IMR-90 (cell line): ENCODE data around the gene DLL3.
A peak's percentile ranks its signal among the peaks of the same experiment; 100 is the strongest.

Experiments used
- BHLHE40 ChIP-seq: fragments of 150-350 bp; IDR thresholded peaks from 2 replicates; pipeline ENCODE4 v1.6.1; 2016; ENCODE audit warnings: mild to moderate bottlenecking, low read depth, low read length
- CTCF ChIP-seq: conservative IDR thresholded peaks from 2 replicates; pipeline ENCODE4 v1.5.1; 2012; ENCODE audit warnings: mild to moderate bottlenecking, low read depth, low read length, improper control_type of control experiment
- FOS ChIP-seq: fragments of 150-350 bp; IDR thresholded peaks from 2 replicates; pipeline ENCODE4 v1.6.1; 2016; ENCODE audit warnings: low read depth, low read length
- MAFK ChIP-seq: IDR thresholded peaks from 2 replicates; pipeline ENCODE4 v1.6.1; 2012; ENCODE audit warnings: low read depth, low read length, improper control_type of control experiment
- MAZ ChIP-seq: IDR thresholded peaks from 2 replicates; pipeline ENCODE4 v1.6.1; 2012; ENCODE audit warnings: low read depth, mild to moderate bottlenecking, low read length, improper control_type of control experiment, moderate library complexity, borderline replicate concordance
- POLR2A ChIP-seq: IDR thresholded peaks from 2 replicates; pipeline ENCODE4 v1.6.1; 2012; ENCODE audit warnings: mild to moderate bottlenecking, low read depth, low read length
- RAD21 ChIP-seq: IDR thresholded peaks from 2 replicates; pipeline ENCODE4 v1.6.1; 2012; ENCODE audit warnings: low read length, improper control_type of control experiment
- RCOR1 ChIP-seq: IDR thresholded peaks from 2 replicates; pipeline ENCODE4 v1.6.1; 2012; ENCODE audit warnings: mild to moderate bottlenecking, low read length, improper control_type of control experiment; ENCODE audit not compliant: insufficient replicate concordance
- RFX5 ChIP-seq: IDR thresholded peaks from 2 replicates; pipeline ENCODE4 v1.8.0; 2012; ENCODE audit warnings: low read depth, mild to moderate bottlenecking, low read length, moderate library complexity
- SMC3 ChIP-seq: fragments of 150-350 bp; IDR thresholded peaks from 2 replicates; pipeline ENCODE4 v1.6.1; 2016; ENCODE audit warnings: low read depth, mild to moderate bottlenecking, antibody characterized with exemption, low read length, moderate library complexity
- USF2 ChIP-seq: fragments of 150-350 bp; IDR thresholded peaks from 2 replicates; pipeline ENCODE4 v1.6.1; 2017; ENCODE audit warnings: mild to moderate bottlenecking, antibody characterized with exemption, low read length, low read depth

- TF ChIP-seq CTCF (peak; percentile 49), POLR2A (no peak), MAFK (no peak), FOS (no peak), RCOR1 (no peak), USF2 (no peak), MAZ (peak; percentile 36; the same call in 1 of the 2 replicates), SMC3 (no peak), BHLHE40 (no peak), RAD21 (peak; percentile 39), RFX5 (no peak)
These were observed 550 bp upstream of the DLL3 start for GRCh38 chr19:39497996-39498797.
